HepG2 (cell line): ENCODE results near the gene GPR65. TPM values are rescaled to one million over a fixed set of nuclear protein-coding genes. Genes with fewer than 3 reads are reported as not detected.

ENCODE experiments used
- AKNA ChIP-seq: sonication (generic); formaldehyde crosslinking; IDR thresholded peaks from 2 replicates; pipeline ENCODE4 v1.4.0; 2020; ENCODE audit warnings: missing genetic modification reagents, borderline replicate concordance
- DDIT3 ChIP-seq: sonication (generic); formaldehyde crosslinking; IDR thresholded peaks from 2 replicates; pipeline ENCODE4 v1.4.0; 2020; ENCODE audit warnings: mild to moderate bottlenecking, missing genetic modification reagents
- FOSL2 ChIP-seq: sonication (generic); formaldehyde crosslinking; IDR thresholded peaks from 2 replicates; pipeline ENCODE4 v1.4.0; 2020; ENCODE audit warnings: missing genetic modification reagents
- MEF2D ChIP-seq: sonication (generic); formaldehyde crosslinking; IDR thresholded peaks from 2 replicates; pipeline ENCODE4 v1.5.1; 2020; ENCODE audit warnings: mild to moderate bottlenecking, missing genetic modification reagents
- NCOA2 ChIP-seq: sonication (generic); formaldehyde crosslinking; IDR thresholded peaks from 2 replicates; pipeline ENCODE4 v1.8.0; 2022; ENCODE audit warnings: inconsistent platforms
- NR2F6 ChIP-seq, 2 experiments: IDR thresholded peaks; 2 replicates each; pipeline ENCODE4 v1.6.1; 2016; ENCODE audit warnings: antibody characterized with exemption in 1 of 2, mild to moderate bottlenecking in 1 of 2
- STAT6 ChIP-seq: sonication (generic); formaldehyde crosslinking; IDR thresholded peaks from 2 replicates; pipeline ENCODE4 v1.4.0; 2020; ENCODE audit warnings: missing genetic modification reagents, mild to moderate bottlenecking, borderline replicate concordance
- TGIF2 ChIP-seq: IDR thresholded peaks from 2 replicates; pipeline ENCODE4 v1.6.1; 2016; ENCODE audit warnings: control low read depth, missing compliant biosample characterization
- TRIM24 ChIP-seq: sonication (generic); formaldehyde crosslinking; IDR thresholded peaks from 2 replicates; pipeline ENCODE4 v1.8.0; 2022; ENCODE audit warnings: mild to moderate bottlenecking, missing genetic modification reagents
- TSC22D2 ChIP-seq: sonication (generic); formaldehyde crosslinking; IDR thresholded peaks from 2 replicates; pipeline ENCODE4 v1.5.1; 2020; ENCODE audit warnings: missing genetic modification reagents, mild to moderate bottlenecking, borderline replicate concordance
- U2AF1 ChIP-seq: fragments of 200-400 bp; formaldehyde crosslinking; optimal IDR thresholded peaks from 2 replicates; pipeline ENCODE3; 2017; ENCODE audit warnings: mild to moderate bottlenecking, low read depth, low read length
- ZNF180 ChIP-seq: sonication (generic); formaldehyde crosslinking; IDR thresholded peaks from 2 replicates; pipeline ENCODE4 v1.4.0; 2020; ENCODE audit warnings: low read depth, missing genetic modification reagents, borderline replicate concordance
- ZNF432 ChIP-seq: sonication (generic); formaldehyde crosslinking; IDR thresholded peaks from 2 replicates; pipeline ENCODE4 v1.5.0; 2020; ENCODE audit warnings: missing genetic modification reagents, mild to moderate bottlenecking, borderline replicate concordance
- ZNF510 ChIP-seq: sonication (generic); formaldehyde crosslinking; IDR thresholded peaks from 2 replicates; pipeline ENCODE4 v1.4.0; 2020; ENCODE audit warnings: low read depth, mild to moderate bottlenecking, missing genetic modification reagents
- ZNF800 ChIP-seq: sonication (generic); formaldehyde crosslinking; IDR thresholded peaks from 2 replicates; pipeline ENCODE4 v1.4.0; 2020; ENCODE audit warnings: missing genetic modification reagents
- polyA plus RNA-seq, 8 experiments: library from polyadenylated mRNA; depleted of rRNA in 3 of 8; stranded (reverse) in 7 of 8; unstranded in 1 of 8; fragments of >200 nt; fragmentation: Illumina TruSeq in 4 of 8; extraction: Trizol in 4 of 8; gene quantifications; 2 replicates each; pipeline versions ENCODE4 v1.2.1 to v1.2.3, GENCODE V29; 2011 to 2016; ENCODE audit warnings: low read depth in 4 of 8, missing spikeins in 1 of 8, mixed read lengths in 1 of 8; ENCODE audit not compliant: insufficient read depth in 1 of 8
- total RNA-seq, 5 experiments: library from RNA; depleted of rRNA; stranded (reverse); fragments of >200 nt; fragmentation: Illumina TruSeq; extraction: Trizol; gene quantifications; 2 replicates each; pipeline ENCODE4 v1.2.3, GENCODE V29; 2016; ENCODE audit warnings: low read depth in 1 of 5
- TF ChIP-seq, protein P1 (sequence below): IDR thresholded peaks from 2 replicates; pipeline ENCODE4 v1.6.1; 2012; ENCODE audit warnings: inconsistent platforms
- TF ChIP-seq, protein P2 (sequence below): sonication (generic); formaldehyde crosslinking; IDR thresholded peaks from 2 replicates; pipeline ENCODE4 v1.4.0; 2020; ENCODE audit warnings: missing genetic modification reagents, borderline replicate concordance

Gene GPR65
- total and polyA plus RNA-seq, 2 of the 13 experiments (the other 11 are each of a cell fraction or from before 2014, with no cell fraction given) = not detected

- TF ChIP-seq AKNA (CRISPR knock-in tag) (no peak), ZNF432 (CRISPR knock-in tag) (no peak), DDIT3 (CRISPR knock-in tag) (no peak), TGIF2 (peak; percentile 16; the same call in 1 of the 2 replicates), NCOA2 (CRISPR knock-in tag) (no peak), NR2F6 (IDR thresholded peaks at IDR 0.05) (0 out of 2 replicates have a peak, but pooled peaks have one; percentile 22), NR2F6 (CRISPR knock-in tag; IDR thresholded peaks at IDR 0.05) (no peak), MEF2D (CRISPR knock-in tag) (peak; percentile 9; the same call in 1 of the 2 replicates), TRIM24 (CRISPR knock-in tag) (no peak), ZNF510 (CRISPR knock-in tag) (no peak), STAT6 (CRISPR knock-in tag) (no peak), U2AF1 (no peak), ZNF800 (CRISPR knock-in tag) (no peak), ZNF180 (CRISPR knock-in tag) (no peak), FOSL2 (CRISPR knock-in tag) (no peak), TSC22D2 (CRISPR knock-in tag) (no peak)
- TF ChIP-seq, protein P1, sequence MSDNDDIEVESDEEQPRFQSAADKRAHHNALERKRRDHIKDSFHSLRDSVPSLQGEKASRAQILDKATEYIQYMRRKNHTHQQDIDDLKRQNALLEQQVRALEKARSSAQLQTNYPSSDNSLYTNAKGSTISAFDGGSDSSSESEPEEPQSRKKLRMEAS = no peak
- TF ChIP-seq, protein P2, sequence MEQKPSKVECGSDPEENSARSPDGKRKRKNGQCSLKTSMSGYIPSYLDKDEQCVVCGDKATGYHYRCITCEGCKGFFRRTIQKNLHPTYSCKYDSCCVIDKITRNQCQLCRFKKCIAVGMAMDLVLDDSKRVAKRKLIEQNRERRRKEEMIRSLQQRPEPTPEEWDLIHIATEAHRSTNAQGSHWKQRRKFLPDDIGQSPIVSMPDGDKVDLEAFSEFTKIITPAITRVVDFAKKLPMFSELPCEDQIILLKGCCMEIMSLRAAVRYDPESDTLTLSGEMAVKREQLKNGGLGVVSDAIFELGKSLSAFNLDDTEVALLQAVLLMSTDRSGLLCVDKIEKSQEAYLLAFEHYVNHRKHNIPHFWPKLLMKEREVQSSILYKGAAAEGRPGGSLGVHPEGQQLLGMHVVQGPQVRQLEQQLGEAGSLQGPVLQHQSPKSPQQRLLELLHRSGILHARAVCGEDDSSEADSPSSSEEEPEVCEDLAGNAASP (CRISPR knock-in tag) = no peak
These were observed 39.5 kb downstream of the GPR65 start (continued) for GRCh38 chr14:88044444-88044758.
